HEK293 (cell line): Measurements from ENCODE around the gene DIDO1.

ENCODE experiments used
- BCL11A ChIP-seq: fragments of 450-650 bp; formaldehyde crosslinking; IDR thresholded peaks from 2 replicates; pipeline ENCODE4 v1.5.1; 2016; ENCODE audit warnings: low read depth, missing biosample characterization, missing genetic modification characterization
- BCL6B ChIP-seq: fragments of 450-650 bp; formaldehyde crosslinking; IDR thresholded peaks from 2 replicates; pipeline ENCODE4 v1.5.1; 2017; ENCODE audit warnings: missing biosample characterization, missing genetic modification characterization
- CTCF ChIP-seq: fragments of 450-650 bp; formaldehyde crosslinking; IDR thresholded peaks from 2 replicates; pipeline ENCODE4 v1.5.1; 2016; ENCODE audit warnings: missing biosample characterization, missing genetic modification characterization
- MYNN ChIP-seq: fragments of 450-650 bp; formaldehyde crosslinking; IDR thresholded peaks from 2 replicates; pipeline ENCODE4 v1.5.1; 2016; ENCODE audit warnings: missing biosample characterization, missing genetic modification characterization, borderline replicate concordance
- SETDB1 ChIP-seq: IDR thresholded peaks from one replicate; pipeline ENCODE4 v1.6.1; 2017; ENCODE audit warnings: mild to moderate bottlenecking, low read length, moderate library complexity, mixed read lengths; ENCODE audit not compliant: insufficient read length
- ZNF121 ChIP-seq: fragments of 450-650 bp; formaldehyde crosslinking; IDR thresholded peaks from 2 replicates; pipeline ENCODE4 v1.5.1; 2016; ENCODE audit warnings: missing biosample characterization, missing genetic modification characterization
- ZNF280D ChIP-seq: fragments of 450-650 bp; formaldehyde crosslinking; IDR thresholded peaks from 2 replicates; pipeline ENCODE4 v1.5.1; 2016; ENCODE audit warnings: missing biosample characterization, missing genetic modification characterization
- ZNF433 ChIP-seq: fragments of 450-650 bp; formaldehyde crosslinking; IDR thresholded peaks from 2 replicates; pipeline ENCODE4 v1.5.1; 2016; ENCODE audit warnings: missing biosample characterization, missing genetic modification characterization, low read depth
- ZNF488 ChIP-seq: fragments of 450-650 bp; formaldehyde crosslinking; IDR thresholded peaks from 2 replicates; pipeline ENCODE4 v1.5.1; 2016; ENCODE audit warnings: missing biosample characterization, missing genetic modification characterization
- ZNF549 ChIP-seq: fragments of 450-650 bp; IDR thresholded peaks from 2 replicates; pipeline ENCODE4 v1.5.1; 2018; ENCODE audit warnings: missing biosample characterization, missing genetic modification characterization, mild to moderate bottlenecking, inconsistent platforms, moderate library complexity
- ZNF704 ChIP-seq: fragments of 450-650 bp; formaldehyde crosslinking; IDR thresholded peaks from 2 replicates; pipeline ENCODE4 v1.5.1; 2016; ENCODE audit warnings: missing biosample characterization, missing genetic modification characterization

GRCh38 chr20:62830251-62830650, 96.1 kb downstream of the DIDO1 start:
- TF ChIP-seq MYNN (tag by site-specific recombination), result no peak
- no peak for TF ChIP-seq CTCF (tag by site-specific recombination)
- TF ChIP-seq BCL6B (tag by site-specific recombination), result no peak
- TF ChIP-seq ZNF488, result no peak
- TF ChIP-seq SETDB1, result no peak
- no peak for TF ChIP-seq ZNF704 (tag by site-specific recombination)
- TF ChIP-seq ZNF433 (tag by site-specific recombination), result no peak
- no peak for TF ChIP-seq ZNF280D (tag by site-specific recombination)
- TF ChIP-seq ZNF121 (tag by site-specific recombination), result no peak
- TF ChIP-seq BCL11A (tag by site-specific recombination), result no peak
- TF ChIP-seq ZNF549 (tag by site-specific recombination), result no peak
